H9 (cell line): ENCODE measurements around the gene NRGN. TPM values are rescaled to one million over a fixed set of nuclear protein-coding genes. Genes with fewer than 3 reads are reported as not detected.

ENCODE experiments used
- DNase-seq: peaks from one replicate; pipeline ENCODE4 v3.0.0-alpha.2; 2017
- H2AFZ ChIP-seq: one replicate; pipeline ENCODE4 v1.6.1; 2013; ENCODE audit warnings: mild to moderate bottlenecking, low read length, control low read depth, moderate library complexity
- H2AK5ac ChIP-seq: 2 replicates; pipeline ENCODE4 v1.6.1; 2013; ENCODE audit warnings: low read length, control low read depth, mixed read lengths; ENCODE audit not compliant: insufficient read length
- H2BK120ac ChIP-seq: one replicate; pipeline ENCODE4 v1.6.1; 2013; ENCODE audit warnings: low read depth, mild to moderate bottlenecking, low read length, control low read depth, inconsistent platforms; ENCODE audit not compliant: poor library complexity, severe bottlenecking
- H2BK12ac ChIP-seq: 2 replicates; pipeline ENCODE4 v1.6.1; 2013; ENCODE audit warnings: low read length, control low read depth, mixed read lengths, low read depth; ENCODE audit not compliant: insufficient read length
- H2BK15ac ChIP-seq: 2 replicates; pipeline ENCODE4 v1.6.1; 2013; ENCODE audit warnings: low read depth, low read length, control low read depth
- H2BK20ac ChIP-seq: one replicate; pipeline ENCODE4 v1.6.1; 2013; ENCODE audit warnings: low read depth, mild to moderate bottlenecking, low read length, control low read depth, inconsistent platforms; ENCODE audit not compliant: poor library complexity, severe bottlenecking
- H2BK5ac ChIP-seq: 2 replicates; pipeline ENCODE4 v1.6.1; 2013; ENCODE audit warnings: low read length, control low read depth, mixed read lengths; ENCODE audit not compliant: insufficient read length
- H3K14ac ChIP-seq: 2 replicates; pipeline ENCODE4 v1.6.1; 2013; ENCODE audit warnings: low read length, control low read depth; ENCODE audit not compliant: insufficient read depth
- H3K18ac ChIP-seq: 2 replicates; pipeline ENCODE4 v1.6.1; 2013; ENCODE audit warnings: low read depth, mild to moderate bottlenecking, mixed read lengths, low read length, control low read depth; ENCODE audit not compliant: insufficient read length
- H3K23ac ChIP-seq: 2 replicates; pipeline ENCODE4 v1.6.1; 2013; ENCODE audit warnings: low read length, control low read depth, mixed read lengths, low read depth; ENCODE audit not compliant: insufficient read length
- H3K23me2 ChIP-seq: 2 replicates; pipeline ENCODE4 v1.6.1; 2013; ENCODE audit warnings: low read depth, mild to moderate bottlenecking, mixed read lengths, low read length, control low read depth; ENCODE audit not compliant: insufficient read length, poor library complexity, severe bottlenecking
- H3K27ac ChIP-seq: 2 replicates; pipeline ENCODE4 v1.5.1; 2013; ENCODE audit warnings: low read length, control low read depth, mixed read lengths, low read depth; ENCODE audit not compliant: insufficient read length
- H3K27me3 ChIP-seq: 2 replicates; pipeline ENCODE4 v1.6.1; 2013; ENCODE audit warnings: low read length, control low read depth, inconsistent platforms; ENCODE audit not compliant: insufficient read depth
- H3K4ac ChIP-seq: 2 replicates; pipeline ENCODE4 v1.6.1; 2013; ENCODE audit warnings: low read depth, mild to moderate bottlenecking, control low read depth, inconsistent platforms, low read length, moderate library complexity
- H3K4me1 ChIP-seq: 2 replicates; pipeline ENCODE4 v1.6.1; 2013; ENCODE audit warnings: low read length, control low read depth, inconsistent platforms; ENCODE audit not compliant: insufficient read depth
- H3K4me2 ChIP-seq: 2 replicates; pipeline ENCODE4 v1.6.1; 2013; ENCODE audit warnings: low read length, control low read depth, mixed read lengths; ENCODE audit not compliant: insufficient read length, insufficient read depth
- H3K56ac ChIP-seq: 2 replicates; pipeline ENCODE4 v1.6.1; 2013; ENCODE audit warnings: low read depth, mild to moderate bottlenecking, mixed read lengths, low read length, control low read depth; ENCODE audit not compliant: insufficient read length
- H3K79me1 ChIP-seq: 2 replicates; pipeline ENCODE4 v1.6.1; 2013; ENCODE audit warnings: low read depth, mild to moderate bottlenecking, moderate library complexity, low read length, control low read depth, inconsistent platforms; ENCODE audit not compliant: insufficient read depth, poor library complexity, severe bottlenecking
- H3K79me2 ChIP-seq: 2 replicates; pipeline ENCODE4 v1.6.1; 2013; ENCODE audit warnings: low read length, control low read depth, inconsistent platforms; ENCODE audit not compliant: insufficient read depth
- H3K9ac ChIP-seq: 2 replicates; pipeline ENCODE4 v1.6.1; 2013; ENCODE audit warnings: low read length, control low read depth, mixed read lengths; ENCODE audit not compliant: insufficient read length; ENCODE audit errors: extremely low read depth
- H3K9me3 ChIP-seq: one replicate; pipeline ENCODE4 v1.6.1; 2013; ENCODE audit warnings: low read depth, low read length, inconsistent platforms; ENCODE audit not compliant: control insufficient read depth
- H3T11ph ChIP-seq: one replicate; pipeline ENCODE4 v1.6.1; 2013; ENCODE audit warnings: mild to moderate bottlenecking, low read length, control low read depth, inconsistent platforms
- H4K20me1 ChIP-seq: one replicate; pipeline ENCODE4 v1.6.1; 2013; ENCODE audit not compliant: control insufficient read depth, insufficient read length, insufficient read depth
- H4K5ac ChIP-seq: 2 replicates; pipeline ENCODE4 v1.6.1; 2013; ENCODE audit warnings: low read depth, mild to moderate bottlenecking, mixed read lengths, low read length, control low read depth; ENCODE audit not compliant: insufficient read length
- H4K8ac ChIP-seq: replicated peaks from 2 replicates; pipeline ENCODE4 v1.6.1; 2013; ENCODE audit warnings: low read length, control low read depth, mixed read lengths, low read depth; ENCODE audit not compliant: insufficient read length
- H4K91ac ChIP-seq: 2 replicates; pipeline ENCODE4 v1.6.1; 2013; ENCODE audit warnings: low read depth, mild to moderate bottlenecking, moderate library complexity, mixed read lengths, low read length, control low read depth; ENCODE audit not compliant: insufficient read length
- H3K27ac Mint-ChIP-seq, 3 experiments: 2 replicates in 2 of 3; 3 replicates in 1 of 3; pipeline ENCODE4 v1.8.0; 2020 to 2021; ENCODE audit warnings: mixed read lengths in 3 of 3, mild to moderate bottlenecking in 1 of 3, moderate library complexity in 1 of 3
- H3K27me3 Mint-ChIP-seq: 2 replicates; pipeline ENCODE4 v1.8.0; 2021; ENCODE audit warnings: low read depth, mild to moderate bottlenecking, moderate library complexity, mixed read lengths
- H3K36me3 Mint-ChIP-seq, 3 experiments: 2 replicates in 2 of 3; 3 replicates in 1 of 3; pipeline ENCODE4 v1.8.0; 2020 to 2021; ENCODE audit warnings: low read depth in 3 of 3, mixed read lengths in 3 of 3; ENCODE audit not compliant: insufficient read depth in 1 of 3
- H3K4me1 Mint-ChIP-seq, 2 experiments: 2 replicates each; pipeline ENCODE4 v1.8.0; 2020; ENCODE audit warnings: mixed read lengths in 2 of 2
- H3K4me3 Mint-ChIP-seq, 2 experiments: 2 replicates in 1 of 2; 3 replicates in 1 of 2; pipeline ENCODE4 v1.8.0; 2020 to 2021; ENCODE audit warnings: mild to moderate bottlenecking in 2 of 2, mixed read lengths in 2 of 2, moderate library complexity in 1 of 2
- H3K9me3 Mint-ChIP-seq, 2 experiments: 2 replicates in 1 of 2; 3 replicates in 1 of 2; pipeline ENCODE4 v1.8.0; 2020; ENCODE audit warnings: mild to moderate bottlenecking in 2 of 2, mixed read lengths in 2 of 2, moderate library complexity in 1 of 2
- WGBS: extraction: QIAGEN DNeasy Blood & Tissue Kit; methylation state at CpG from one replicate; pipeline ENCODE4 v1.1.7; 2013; ENCODE audit warnings: missing lambda C conversion rate, low lambda C conversion rate, mixed read lengths; ENCODE audit not compliant: insufficient read length; ENCODE audit errors: extremely low coverage; 5-methylcytosine and 5-hydroxymethylcytosine counted together
- total RNA-seq: library from RNA; stranded (reverse); gene quantifications from 2 replicates; pipeline ENCODE4 v1.2.1, GENCODE V29; 2021
- TF ChIP-seq, protein P1 (sequence below): fragments of 200-600 bp; sonication (generic); conservative IDR thresholded peaks from 3 replicates; pipeline ENCODE4 v1.8.0; 2021; ENCODE audit warnings: antibody characterized with exemption, mild to moderate bottlenecking

Gene NRGN
- total RNA-seq, 1 experiment from 2014 or later = 6.4 TPM

DNA sequence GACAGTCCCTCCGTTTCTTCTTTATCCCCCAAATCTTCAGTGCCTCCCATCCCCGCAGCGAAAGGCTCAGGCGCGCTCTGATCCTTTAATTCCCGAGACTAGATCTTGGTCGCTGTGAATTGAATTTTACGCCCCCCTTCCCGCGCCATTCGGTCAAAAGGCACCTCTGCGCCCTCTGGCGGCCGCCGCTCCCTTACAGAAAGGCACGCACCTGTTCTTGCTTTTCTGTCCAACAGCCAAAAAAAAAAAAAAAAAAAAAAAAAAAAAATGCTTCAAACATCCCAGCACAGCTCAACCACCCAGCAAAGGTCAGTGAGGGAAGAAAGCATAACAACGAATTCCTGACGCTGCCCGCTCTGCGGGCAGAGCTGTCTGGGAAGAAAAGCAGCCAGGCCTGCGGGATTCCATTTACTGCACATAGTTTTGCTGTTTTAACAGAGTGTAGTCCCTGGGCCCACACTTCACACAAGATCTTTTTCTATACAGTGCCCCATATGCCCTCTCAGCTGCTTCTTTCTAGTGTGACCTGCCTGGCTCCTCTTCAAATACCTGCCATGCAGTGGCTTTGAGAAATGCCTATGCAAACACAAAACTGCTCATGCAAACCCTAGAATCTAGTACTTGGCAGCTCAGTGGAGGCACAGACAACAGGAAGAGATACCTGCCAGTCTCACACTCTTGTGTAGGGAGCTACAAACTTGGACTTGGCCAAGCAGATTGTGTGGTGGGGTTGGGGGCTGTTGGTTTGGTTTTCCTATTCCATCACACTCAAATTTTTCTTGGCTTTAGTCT lies 23.6 kb downstream of the NRGN start:
- Histone ChIP-seq H3K9ac (no peak overlapping the region), H3K23ac (no peak overlapping the region), H3K9me3 (no peaks in the 10 kb centered on the region), H3K27ac (no peak overlapping the region), H3K79me1 (no peaks in the 10 kb centered on the region), H3K18ac (no peak overlapping the region), H3K56ac (no peak overlapping the region), H3K4me2 (peak overlapping the region; percentile 70), H3K14ac (no peak overlapping the region), H4K5ac (no peak overlapping the region), H3K79me2 (no peaks in the 10 kb centered on the region), H4K8ac (no peak overlapping the region), H3K23me2 (peaks cover 24% of the 10 kb centered on the region), H4K20me1 (no peaks in the 10 kb centered on the region), H3T11ph (no peak overlapping the region), H2BK12ac (no peak overlapping the region), H2AK5ac (no peak overlapping the region), H2AFZ (no peak overlapping the region), H3K4ac (no peak overlapping the region), H2BK120ac (no peak overlapping the region), H3K4me1 (no peaks in the 10 kb centered on the region), H2BK15ac (no peak overlapping the region), H2BK20ac (no peak overlapping the region), H2BK5ac (no peak overlapping the region), H3K27me3 (peaks cover 37% of the 10 kb centered on the region), H4K91ac (no peak overlapping the region)
- peaks cover 28 to 36% of the 10 kb centered on the region in 2 experiments for H3K4me1 Mint-ChIP-seq
- no CpG with 5 or more reads among the region's 21 CpGs for WGBS
- H3K27ac Mint-ChIP-seq = peak overlapping the region in 1 of 3 experiments; percentile 79; a peak in 2 of 7 replicates
- peaks cover 8 to 13% (median 9%) of the 10 kb centered on the region in 3 experiments; a peak in 6 of 7 replicates for H3K36me3 Mint-ChIP-seq
- TF ChIP-seq, protein P1, sequence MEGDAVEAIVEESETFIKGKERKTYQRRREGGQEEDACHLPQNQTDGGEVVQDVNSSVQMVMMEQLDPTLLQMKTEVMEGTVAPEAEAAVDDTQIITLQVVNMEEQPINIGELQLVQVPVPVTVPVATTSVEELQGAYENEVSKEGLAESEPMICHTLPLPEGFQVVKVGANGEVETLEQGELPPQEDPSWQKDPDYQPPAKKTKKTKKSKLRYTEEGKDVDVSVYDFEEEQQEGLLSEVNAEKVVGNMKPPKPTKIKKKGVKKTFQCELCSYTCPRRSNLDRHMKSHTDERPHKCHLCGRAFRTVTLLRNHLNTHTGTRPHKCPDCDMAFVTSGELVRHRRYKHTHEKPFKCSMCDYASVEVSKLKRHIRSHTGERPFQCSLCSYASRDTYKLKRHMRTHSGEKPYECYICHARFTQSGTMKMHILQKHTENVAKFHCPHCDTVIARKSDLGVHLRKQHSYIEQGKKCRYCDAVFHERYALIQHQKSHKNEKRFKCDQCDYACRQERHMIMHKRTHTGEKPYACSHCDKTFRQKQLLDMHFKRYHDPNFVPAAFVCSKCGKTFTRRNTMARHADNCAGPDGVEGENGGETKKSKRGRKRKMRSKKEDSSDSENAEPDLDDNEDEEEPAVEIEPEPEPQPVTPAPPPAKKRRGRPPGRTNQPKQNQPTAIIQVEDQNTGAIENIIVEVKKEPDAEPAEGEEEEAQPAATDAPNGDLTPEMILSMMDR = peak; percentile 81
- H3K4me3 Mint-ChIP-seq = peak overlapping the region; percentile 75 to 90
- peaks cover 45% of the 10 kb centered on the region for H3K27me3 Mint-ChIP-seq
- DNase-seq = peak; percentile 84
- no peaks in the 10 kb centered on the region for H3K9me3 Mint-ChIP-seq
